GM19099 (cell line): ENCODE data around the gene SLC28A1.

Experiments
- POLR2A ChIP-seq: IDR thresholded peaks from 3 replicates; pipeline ENCODE4 v1.6.1; 2011; ENCODE audit warnings: low read depth; ENCODE audit not compliant: insufficient read length; ENCODE audit errors: extremely low read depth

SLC28A1 gene

GRCh38 chr15:84951736-84952135 is 67.3 kb downstream of the SLC28A1 start:
- no peak for TF ChIP-seq POLR2A

- TF ChIP-seq POLR2A = no peak
Measured at GRCh38 chr15:84953136-84953535, 68.7 kb downstream of the SLC28A1 start.

GRCh38 chr15:84953726-84954125 is 69.3 kb downstream of the SLC28A1 start:
- no peak for TF ChIP-seq POLR2A

- TF ChIP-seq POLR2A = no peak
Measured at GRCh38 chr15:84955089-84955848, 70.8 kb downstream of the SLC28A1 start.

GRCh38 chr15:84956199-84956598 is 71.7 kb downstream of the SLC28A1 start:
- no peak for TF ChIP-seq POLR2A

- no peak for TF ChIP-seq POLR2A
Measured at GRCh38 chr15:84960391-84961113, 76.1 kb downstream of the SLC28A1 start.

GRCh38 chr15:84961114-84961452 is 76.6 kb downstream of the SLC28A1 start:
- TF ChIP-seq POLR2A = no peak

- TF ChIP-seq POLR2A = no peak
Measured at GRCh38 chr15:84961707-84962106, 77.2 kb downstream of the SLC28A1 start.

GRCh38 chr15:84962955-84963354 is 78.5 kb downstream of the SLC28A1 start:
- no peak for TF ChIP-seq POLR2A

- TF ChIP-seq POLR2A = no peak
Measured at GRCh38 chr15:84967380-84967779, 82.9 kb downstream of the SLC28A1 start.

- TF ChIP-seq POLR2A = no peak
Measured at GRCh38 chr15:84968301-84968700, 83.8 kb downstream of the SLC28A1 start.

- TF ChIP-seq POLR2A = no peak
Measured at GRCh38 chr15:84969257-84969656, 84.8 kb downstream of the SLC28A1 start.

- no peak for TF ChIP-seq POLR2A
Measured at GRCh38 chr15:84970843-84971242, 86.4 kb downstream of the SLC28A1 start.

GRCh38 chr15:84973492-84974460 is 89.3 kb downstream of the SLC28A1 start:
- no peak for TF ChIP-seq POLR2A

- no peak for TF ChIP-seq POLR2A
Measured at GRCh38 chr15:84975871-84976351, 91.4 kb downstream of the SLC28A1 start.
